Nucleus accumbens (tissue), 56 donors: Measurements from ENCODE around the gene TEX22.
A peak's percentile ranks its signal among the peaks of the same experiment; 100 is the strongest.

Source experiments
- DNase-seq, 56 donors: peaks; one replicate each; lab custom pipeline; 2025; lab: John Stamatoyannopoulos, UW

Gene TEX22

GRCh38 chr14:105384041-105384557 lies 14.2 kb upstream of the TEX22 start:
- DNase-seq: no peak

- no peak for DNase-seq
Measured at GRCh38 chr14:105384605-105385321, 13.6 kb upstream of the TEX22 start.

GRCh38 chr14:105385322-105385637 lies 13.1 kb upstream of the TEX22 start:
- DNase-seq: no peak

GRCh38 chr14:105385698-105386365 lies 12.5 kb upstream of the TEX22 start:
- peak in 1 of 56 donors; percentile 16 for DNase-seq

GRCh38 chr14:105386581-105387529 lies 11.5 kb upstream of the TEX22 start:
- no peak for DNase-seq

GRCh38 chr14:105387530-105387922 lies 10.8 kb upstream of the TEX22 start:
- no peak for DNase-seq

- DNase-seq: peak in 2 of 56 donors; percentile 8 to 14
Measured at GRCh38 chr14:105388110-105388951, 10.0 kb upstream of the TEX22 start.

GRCh38 chr14:105388976-105389375 lies 9.4 kb upstream of the TEX22 start:
- DNase-seq: no peak

- peak in 11 of 56 donors; percentile 14 to 47 (median 30) for DNase-seq
Measured at GRCh38 chr14:105389534-105389933, 8.8 kb upstream of the TEX22 start.

- DNase-seq: peak in 2 of 56 donors; percentile 36 to 44
Measured at GRCh38 chr14:105389976-105390848, 8.1 kb upstream of the TEX22 start.

GRCh38 chr14:105390849-105391500 lies 7.4 kb upstream of the TEX22 start:
- DNase-seq: no peak

- no peak for DNase-seq
Measured at GRCh38 chr14:105391541-105391940, 6.8 kb upstream of the TEX22 start.

GRCh38 chr14:105392131-105393090 lies 5.9 kb upstream of the TEX22 start:
- no peak for DNase-seq

GRCh38 chr14:105393151-105393550 lies 5.2 kb upstream of the TEX22 start:
- no peak for DNase-seq

- DNase-seq: no peak
Measured at GRCh38 chr14:105394714-105395537, 3.4 kb upstream of the TEX22 start.

- no peak for DNase-seq
Measured at GRCh38 chr14:105395538-105395854, 2.8 kb upstream of the TEX22 start.
